Activated T-cell treated with anti-CD3 and anti-CD28 coated beads, Interleukin-2, amount 50 U/mL, for 72 hours (primary cell): Measurements from ENCODE around the gene ZFHX2. TPM values are rescaled to one million over a fixed set of nuclear protein-coding genes. Genes with fewer than 3 reads are reported as not detected.

Experiments
- ATAC-seq, 2 donors: fragments of 150-1000 bp; cut with Tn5 transposase; replicated peaks in 1 of 2; 2 replicates each; pipeline ENCODE4 v1.10.0; 2021; ENCODE audit warnings: moderate library complexity in 2 of 2, mild to moderate bottlenecking in 1 of 2
- DNase-seq, 2 donors: peaks; one replicate each; pipeline ENCODE4 v3.0.0; 2021 to 2022; ENCODE audit warnings: mixed read lengths in 1 of 2
- H3K27ac Mint-ChIP-seq: one replicate; pipeline ENCODE4 v1.8.0; 2022; ENCODE audit warnings: mild to moderate bottlenecking, moderate library complexity, mixed read lengths
- H3K27me3 Mint-ChIP-seq: one replicate; pipeline ENCODE4 v1.8.0; 2022; ENCODE audit warnings: low read depth, mixed read lengths
- H3K36me3 Mint-ChIP-seq, 2 donors: one replicate each; pipeline ENCODE4 v1.8.0; 2022; ENCODE audit warnings: mixed read lengths in 2 of 2, mild to moderate bottlenecking in 1 of 2; ENCODE audit not compliant: insufficient read depth in 2 of 2
- H3K4me1 Mint-ChIP-seq: one replicate; pipeline ENCODE4 v1.8.0; 2022; ENCODE audit warnings: low read depth, mixed read lengths
- H3K4me3 Mint-ChIP-seq, 2 donors: one replicate each; pipeline ENCODE4 v1.8.0; 2022; ENCODE audit warnings: mild to moderate bottlenecking in 2 of 2, mixed read lengths in 2 of 2, moderate library complexity in 2 of 2
- H3K9me3 Mint-ChIP-seq, 2 donors: one replicate each; pipeline ENCODE4 v1.8.0; 2022; ENCODE audit warnings: mixed read lengths in 2 of 2
- total RNA-seq, 2 donors: library from RNA; stranded (reverse); gene quantifications; one replicate each; pipeline ENCODE4 v1.2.3, GENCODE V29; 2022

ZFHX2 gene
- total RNA-seq, 2 donors from 2014 or later = 1.9 to 3.7 TPM

- Mint-ChIP-seq H3K27me3 (peaks cover 12% of the 10 kb centered on the region), H3K4me1 (peaks cover 37% of the 10 kb centered on the region), H3K27ac (no peak overlapping the region), H3K36me3 (peaks cover 0 to 5% of the 10 kb centered on the region in 2 donors), H3K9me3 (no peaks in the 10 kb centered on the region), H3K4me3 (no peak overlapping the region)
- DNase-seq = no peak
- ATAC-seq = no peak
These were observed 18.0 kb upstream of the ZFHX2 start for GRCh38 chr14:23569443-23570151.

GRCh38 chr14:23568600-23569331 is 17.2 kb upstream of the ZFHX2 start:
- Mint-ChIP-seq H3K4me3 (peak overlapping the region; percentile 95 to 97), H3K27ac (peak overlapping the region; percentile 84), H3K36me3 (peaks cover 4 to 9% of the 10 kb centered on the region in 2 donors), H3K9me3 (no peaks in the 10 kb centered on the region), H3K4me1 (peaks cover 38% of the 10 kb centered on the region), H3K27me3 (peaks cover 12% of the 10 kb centered on the region)
- DNase-seq (peak in 1 of 2 donors; percentile 45), ATAC-seq (no peak)

- Mint-ChIP-seq H3K9me3 (no peaks in the 10 kb centered on the region), H3K4me1 (peaks cover 38% of the 10 kb centered on the region), H3K27ac (peak overlapping the region; percentile 94), H3K4me3 (peak overlapping the region; percentile 95 to 97), H3K27me3 (peaks cover 12% of the 10 kb centered on the region), H3K36me3 (peaks cover 4 to 9% of the 10 kb centered on the region in 2 donors)
- no peak for ATAC-seq
- no peak for DNase-seq
These were observed 16.5 kb upstream of the ZFHX2 start for GRCh38 chr14:23568021-23568599.

- Mint-ChIP-seq H3K9me3 (no peaks in the 10 kb centered on the region), H3K4me1 (peaks cover 43% of the 10 kb centered on the region), H3K27ac (peak within 1 kb of the TSS; percentile 94), H3K4me3 (peak within 1 kb of the TSS; percentile 95 to 97), H3K27me3 (peaks cover 9% of the 10 kb centered on the region), H3K36me3 (peaks cover 8 to 9% of the 10 kb centered on the region in 2 donors)
- peak; percentile 97 to 98 for ATAC-seq
- DNase-seq = peak; percentile 94
These were observed 15.8 kb upstream of the ZFHX2 start, which contains the start of gene AP1G2 for GRCh38 chr14:23567186-23568020. AP1G2 (minus strand) TSS chr14:23567791; CDS start chr14:23567314, 477 bp downstream.

GRCh38 chr14:23566778-23567185 is 15.2 kb upstream of the ZFHX2 start:
- Mint-ChIP-seq H3K27me3 (peaks cover 3% of the 10 kb centered on the region), H3K27ac (peak overlapping the region; percentile 94), H3K4me3 (peak overlapping the region; percentile 95 to 97), H3K4me1 (peaks cover 43% of the 10 kb centered on the region), H3K9me3 (no peaks in the 10 kb centered on the region), H3K36me3 (peaks cover 8 to 10% of the 10 kb centered on the region in 2 donors)
- DNase-seq = no peak
- no peak for ATAC-seq

GRCh38 chr14:23566112-23566777 is 14.7 kb upstream of the ZFHX2 start:
- Mint-ChIP-seq H3K36me3 (peaks cover 8 to 13% of the 10 kb centered on the region in 2 donors), H3K9me3 (no peaks in the 10 kb centered on the region), H3K4me1 (peaks cover 43% of the 10 kb centered on the region), H3K27ac (peak overlapping the region; percentile 26), H3K4me3 (peak overlapping the region; percentile 95 to 97), H3K27me3 (no peaks in the 10 kb centered on the region)
- no peak for DNase-seq
- no peak for ATAC-seq

GRCh38 chr14:23565626-23566025 is 14.1 kb upstream of the ZFHX2 start:
- Mint-ChIP-seq H3K27me3 (no peaks in the 10 kb centered on the region), H3K4me3 (peak overlapping the region in 1 of 2 donors; percentile 45), H3K27ac (no peak overlapping the region), H3K4me1 (peaks cover 43% of the 10 kb centered on the region), H3K36me3 (peaks cover 8 to 17% of the 10 kb centered on the region in 2 donors), H3K9me3 (no peaks in the 10 kb centered on the region)
- DNase-seq (no peak), ATAC-seq (no peak)

GRCh38 chr14:23564876-23565275 is 13.3 kb upstream of the ZFHX2 start:
- Mint-ChIP-seq H3K36me3 (peaks cover 11 to 21% of the 10 kb centered on the region in 2 donors), H3K27ac (no peak overlapping the region), H3K4me3 (peak overlapping the region; percentile 31 to 40), H3K4me1 (peaks cover 48% of the 10 kb centered on the region), H3K27me3 (no peaks in the 10 kb centered on the region), H3K9me3 (no peaks in the 10 kb centered on the region)
- ATAC-seq (no peak), DNase-seq (no peak)

GRCh38 chr14:23564181-23564812 is 12.7 kb upstream of the ZFHX2 start:
- H3K9me3 Mint-ChIP-seq = no peaks in the 10 kb centered on the region
- peak overlapping the region; percentile 69 for H3K27ac Mint-ChIP-seq
- DNase-seq (no peak), ATAC-seq (no peak)
- peaks cover 51% of the 10 kb centered on the region for H3K4me1 Mint-ChIP-seq
- H3K27me3 Mint-ChIP-seq = no peaks in the 10 kb centered on the region
- no peak overlapping the region for H3K4me3 Mint-ChIP-seq
- H3K36me3 Mint-ChIP-seq = peaks cover 11 to 21% of the 10 kb centered on the region in 2 donors

GRCh38 chr14:23563473-23564180 is 12.1 kb upstream of the ZFHX2 start:
- peak overlapping the region; percentile 69 for H3K27ac Mint-ChIP-seq
- H3K4me3 Mint-ChIP-seq = no peak overlapping the region
- DNase-seq (no peak), ATAC-seq (no peak)
- H3K36me3 Mint-ChIP-seq = peaks cover 11 to 21% of the 10 kb centered on the region in 2 donors
- peaks cover 51% of the 10 kb centered on the region for H3K4me1 Mint-ChIP-seq
- no peaks in the 10 kb centered on the region for H3K27me3 Mint-ChIP-seq
- no peaks in the 10 kb centered on the region for H3K9me3 Mint-ChIP-seq

- no peak overlapping the region for H3K4me3 Mint-ChIP-seq
- H3K27me3 Mint-ChIP-seq = no peaks in the 10 kb centered on the region
- H3K4me1 Mint-ChIP-seq = peaks cover 51% of the 10 kb centered on the region
- peak; percentile 57 to 62 for DNase-seq
- no peak for ATAC-seq
- no peak overlapping the region for H3K27ac Mint-ChIP-seq
- peaks cover 11 to 21% of the 10 kb centered on the region in 2 donors for H3K36me3 Mint-ChIP-seq
- no peaks in the 10 kb centered on the region for H3K9me3 Mint-ChIP-seq
These were observed 11.4 kb upstream of the ZFHX2 start for GRCh38 chr14:23562822-23563472.
